K562 (cell line): ENCODE data around the gene SDHC. TPM values are rescaled to one million over a fixed set of nuclear protein-coding genes. Genes with fewer than 3 reads are reported as not detected.
A peak's percentile ranks its signal among the peaks of the same experiment; 100 is the strongest.

ENCODE experiments used
- ATF1 ChIP-seq, 2 experiments: fragments of 450-650 bp in 1 of 2; IDR thresholded peaks; 2 replicates each; pipeline ENCODE4 v1.6.1; 2016; ENCODE audit warnings: missing compliant biosample characterization in 1 of 2, missing genetic modification characterization in 1 of 2
- CBX2 ChIP-seq: fragments of 200-600 bp; sonication (generic); IDR thresholded peaks from one replicate; pipeline ENCODE4 v1.6.1; 2012; ENCODE audit warnings: mild to moderate bottlenecking, low read length, inconsistent platforms; ENCODE audit not compliant: insufficient read depth, poor library complexity, severe bottlenecking
- CTCF ChIP-seq, 3 experiments: IDR thresholded peaks in 2 of 3; conservative IDR thresholded peaks in 1 of 3; 2 replicates each; pipeline ENCODE4 v1.5.1; 2011 to 2012; ENCODE audit warnings: low read length in 3 of 3, mild to moderate bottlenecking in 3 of 3, control low read depth in 2 of 3, improper control_type of control experiment in 1 of 3, inconsistent platforms in 1 of 3, low read depth in 1 of 3, mixed read lengths in 1 of 3, moderate library complexity in 1 of 3; ENCODE audit not compliant: insufficient read depth in 2 of 3
- EGR1 ChIP-seq: fragments of 450-650 bp; conservative IDR thresholded peaks from 2 replicates; pipeline ENCODE4 v1.6.1; 2017; ENCODE audit warnings: mild to moderate bottlenecking
- ETV5 ChIP-seq: sonication (generic); formaldehyde crosslinking; IDR thresholded peaks from 2 replicates; pipeline ENCODE4 v1.4.0; 2020; ENCODE audit warnings: low read depth, mild to moderate bottlenecking, missing genetic modification reagents
- HDAC1 ChIP-seq, 2 experiments: fragments of 450-650 bp; IDR thresholded peaks; 2 replicates each; pipeline ENCODE4 v1.6.1; 2016 to 2017; ENCODE audit warnings: inconsistent platforms in 1 of 2, mild to moderate bottlenecking in 1 of 2, moderate library complexity in 1 of 2
- MEF2A ChIP-seq: IDR thresholded peaks from 2 replicates; pipeline ENCODE4 v1.6.1; 2011; ENCODE audit warnings: low read depth, mild to moderate bottlenecking, low read length, moderate library complexity; ENCODE audit not compliant: control insufficient read depth
- MEIS2 ChIP-seq: fragments of 450-650 bp; IDR thresholded peaks from 2 replicates; pipeline ENCODE4 v1.6.1; 2014; ENCODE audit warnings: mild to moderate bottlenecking; ENCODE audit not compliant: partially characterized antibody
- NR2C2 ChIP-seq, 2 experiments: fragments of 200-800 bp in 1 of 2; sonication (Bioruptor generic) in 1 of 2; sonication (generic) in 1 of 2; formaldehyde crosslinking in 1 of 2; IDR thresholded peaks; 2 replicates each; pipeline versions ENCODE4 v1.6.1 to v1.8.0; 2016 to 2022; ENCODE audit warnings: mild to moderate bottlenecking in 1 of 2, missing compliant biosample characterization in 1 of 2, missing genetic modification characterization in 1 of 2, missing genetic modification reagents in 1 of 2
- POU5F1 ChIP-seq: fragments of 150-350 bp; IDR thresholded peaks from 2 replicates; pipeline ENCODE4 v1.6.1; 2014; ENCODE audit warnings: borderline replicate concordance, low read length, low read depth, mild to moderate bottlenecking; ENCODE audit not compliant: partially characterized antibody
- RAD21 ChIP-seq, 2 experiments: fragments of 250-450 bp in 1 of 2; fragments of 450-650 bp in 1 of 2; sonication (Bioruptor Pico) in 1 of 2; formaldehyde crosslinking in 1 of 2; IDR thresholded peaks in 1 of 2; conservative IDR thresholded peaks in 1 of 2; 2 replicates each; pipeline versions ENCODE4 v1.4.0 to v1.8.0; 2020 to 2022; ENCODE audit warnings: mild to moderate bottlenecking in 2 of 2, moderate library complexity in 1 of 2
- RBM39 ChIP-seq: fragments of 200-400 bp; formaldehyde crosslinking; optimal IDR thresholded peaks from 2 replicates; pipeline ENCODE3; 2018; ENCODE audit warnings: low read depth, low read length
- SP2 ChIP-seq: IDR thresholded peaks from 2 replicates; pipeline ENCODE4 v1.6.1; 2011; ENCODE audit warnings: mild to moderate bottlenecking, low read depth, low read length, moderate library complexity; ENCODE audit not compliant: poor library complexity, severe bottlenecking; ENCODE audit errors: extremely low read depth
- SPI1 ChIP-seq: IDR thresholded peaks from 2 replicates; pipeline ENCODE4 v1.6.1; 2011; ENCODE audit warnings: low read depth, low read length, control low read depth, borderline replicate concordance
- ZBTB9 ChIP-seq: fragments of 450-650 bp; formaldehyde crosslinking; IDR thresholded peaks from 2 replicates; pipeline ENCODE4 v1.4.0; 2020; ENCODE audit warnings: mild to moderate bottlenecking, moderate library complexity
- ZFX ChIP-seq: sonication (generic); formaldehyde crosslinking; IDR thresholded peaks from 2 replicates; pipeline ENCODE4 v1.8.0; 2022; ENCODE audit warnings: mild to moderate bottlenecking, missing genetic modification reagents, moderate library complexity
- ZNF140 ChIP-seq: fragments of 250-450 bp; sonication (Bioruptor Pico); IDR thresholded peaks from 2 replicates; pipeline ENCODE4 v1.8.0; 2021; ENCODE audit warnings: moderate library complexity, mild to moderate bottlenecking, inconsistent platforms
- ZNF592 ChIP-seq: fragments of 450-650 bp; IDR thresholded peaks from 2 replicates; pipeline ENCODE4 v1.6.1; 2017; ENCODE audit warnings: antibody characterized with exemption, mild to moderate bottlenecking
- ZNF75A ChIP-seq: fragments of 450-650 bp; formaldehyde crosslinking; IDR thresholded peaks from 2 replicates; pipeline ENCODE4 v1.4.0; 2020; ENCODE audit warnings: mild to moderate bottlenecking
- polyA plus RNA-seq, 8 experiments: library from polyadenylated mRNA; depleted of rRNA in 4 of 8; stranded (reverse) in 5 of 8; unstranded in 3 of 8; fragments of >200 nt; fragmentation: Nextera tagmentation in 2 of 8; fragmentation: Illumina TruSeq in 1 of 8; extraction: Ambion mirVana in 2 of 8; extraction: Trizol in 1 of 8; gene quantifications; 2 replicates each; pipeline versions ENCODE4 v1.2.1 to v1.2.3, GENCODE V29; 2011 to 2014; ENCODE audit warnings: inconsistent platforms in 1 of 8, missing spikeins in 1 of 8
- total RNA-seq, 7 experiments: library from RNA; depleted of rRNA in 6 of 7; stranded (reverse); fragments of >200 nt in 6 of 7; fragmentation: Illumina TruSeq in 2 of 7; extraction: Trizol in 2 of 7; gene quantifications; 2 replicates each; pipeline versions ENCODE4 v1.2.1 to v1.2.3, GENCODE V29; 2011 to 2021; ENCODE audit warnings: low replicate concordance in 1 of 7

Gene SDHC
- total and polyA plus RNA-seq, 9 of the 15 experiments (the other 6 are each of a cell fraction or from before 2014, with no cell fraction given): 7.7 to 309 (median 174) TPM

- TF ChIP-seq MEF2A (no peak), POU5F1 (no peak), MEIS2 (peak; percentile 3), ZNF140 (CRISPR knock-in tag) (no peak), RBM39 (no peak), ZFX (peak; percentile 81), ZNF75A (CRISPR knock-in tag) (peak; percentile 94), SPI1 (peak; percentile 56; the same call in 1 of the 2 replicates), ZNF592 (0 out of 2 replicates have a peak, but pooled peaks have one; percentile 19), EGR1 (0 out of 2 replicates have a peak, but pooled peaks have one; percentile 42), NR2C2 (CRISPR knock-in tag; IDR thresholded peaks at IDR 0.05) (no peak), NR2C2 (tag; IDR thresholded peaks at IDR 0.05) (no peak), HDAC1 (IDR thresholded peaks at IDR 0.05) (peak in 1 of 2 experiments; percentile 15; a peak in 2 of 4 replicates), ATF1 (CRISPR knock-in tag; IDR thresholded peaks at IDR 0.05) (no peak), ATF1 (tag; IDR thresholded peaks at IDR 0.05) (peak; percentile 59; the same call in 1 of the 2 replicates), ZBTB9 (no peak), CTCF (IDR thresholded peaks at IDR 0.05 in 2 of 3, conservative IDR thresholded peaks at IDR 0.05 in 1 of 3; ENCODE audit: insufficient read depth in 2 of 3, low read depth in 1 of 3, low read length in 3 of 3) (peak; percentile 56 to 74 (median 61); a peak in 5 of 6 replicates), ETV5 (CRISPR knock-in tag) (peak; percentile 43; the same call in 1 of the 2 replicates), CBX2 (no peak), SP2 (no peak), RAD21 (CRISPR knock-in tag; conservative IDR thresholded peaks at IDR 0.05 in 1 of 2, IDR thresholded peaks at IDR 0.05 in 1 of 2) (peak; percentile 34 to 47; a peak in 3 of 4 replicates)
Measured at GRCh38 chr1:161305867-161306519, 8.2 kb upstream of the SDHC start (continued).
